ENCODE measurements around the gene CHST8. TPM values are rescaled to one million over a fixed set of nuclear protein-coding genes. Genes with fewer than 3 reads are reported as not detected.

Gene CHST8
- total RNA-seq, 1 donor = 0.84 TPM

DNA sequence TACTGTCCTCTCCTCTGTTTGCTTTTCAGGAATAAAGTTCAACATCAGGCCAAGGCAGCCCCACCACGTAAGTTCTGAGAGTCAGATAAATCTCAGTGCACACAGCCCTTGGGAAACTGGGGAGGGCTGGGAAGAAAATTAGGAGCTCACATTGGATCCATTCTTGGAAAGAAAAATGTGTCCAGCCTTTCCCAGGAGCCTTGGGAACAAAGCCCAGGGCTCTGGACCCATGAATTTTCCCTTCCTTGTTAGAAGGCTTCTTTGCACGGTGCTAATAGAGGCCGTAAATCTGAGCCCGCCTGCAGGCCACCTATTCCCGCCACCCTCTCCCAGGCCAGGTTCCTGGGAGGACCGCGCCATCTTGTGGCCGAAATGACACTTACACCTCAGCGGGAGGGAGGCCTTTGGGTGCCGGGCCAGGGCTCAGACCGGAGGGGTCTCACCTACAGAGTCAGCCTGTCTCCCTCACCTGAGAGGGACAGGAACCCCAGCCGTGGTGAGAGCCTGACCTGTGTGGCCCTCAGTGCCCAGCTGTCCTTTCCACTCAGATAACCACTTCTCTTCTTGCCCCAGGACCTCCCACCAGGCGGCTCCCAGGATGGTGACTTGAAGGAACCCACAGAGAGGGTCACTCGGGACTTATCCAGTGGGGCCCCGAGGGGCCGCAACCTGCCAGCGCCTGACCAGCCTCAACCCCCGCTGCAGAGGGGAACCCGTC is 149.8 kb downstream of the CHST8 start:
- no peaks in the 10 kb centered on the region for H3K4me1 ChIP-seq (ENCODE audit: insufficient read depth, low read length)
- no peak overlapping the region for H3K4me3 ChIP-seq (ENCODE audit: low read length)
- no peaks in the 10 kb centered on the region for H3K27me3 ChIP-seq (ENCODE audit: insufficient read depth, low read length)
- H3K9me3 ChIP-seq (ENCODE audit: low read depth, low read length) = no peaks in the 10 kb centered on the region

DNA sequence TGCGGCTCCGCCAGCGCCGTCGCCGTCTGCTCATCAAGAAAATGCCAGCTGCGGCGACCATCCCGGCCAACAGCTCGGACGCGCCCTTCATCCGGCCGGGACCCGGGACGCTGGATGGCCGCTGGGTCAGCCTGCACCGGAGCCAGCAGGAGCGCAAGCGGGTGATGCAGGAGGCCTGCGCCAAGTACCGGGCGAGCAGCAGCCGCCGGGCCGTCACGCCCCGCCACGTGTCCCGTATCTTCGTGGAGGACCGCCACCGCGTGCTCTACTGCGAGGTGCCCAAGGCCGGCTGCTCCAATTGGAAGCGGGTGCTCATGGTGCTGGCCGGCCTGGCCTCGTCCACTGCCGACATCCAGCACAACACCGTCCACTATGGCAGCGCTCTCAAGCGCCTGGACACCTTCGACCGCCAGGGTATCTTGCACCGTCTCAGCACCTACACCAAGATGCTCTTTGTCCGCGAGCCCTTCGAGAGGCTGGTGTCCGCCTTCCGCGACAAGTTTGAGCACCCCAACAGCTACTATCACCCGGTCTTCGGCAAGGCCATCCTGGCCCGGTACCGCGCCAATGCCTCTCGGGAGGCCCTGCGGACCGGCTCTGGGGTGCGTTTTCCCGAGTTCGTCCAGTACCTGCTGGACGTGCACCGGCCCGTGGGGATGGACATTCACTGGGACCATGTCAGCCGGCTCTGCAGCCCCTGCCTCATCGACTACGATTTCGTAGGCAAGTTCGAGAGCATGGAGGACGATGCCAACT is 150.5 kb downstream of the CHST8 start:
- Histone ChIP-seq H3K4me3 (ENCODE audit: low read length) (no peak overlapping the region), H3K9me3 (ENCODE audit: low read depth, low read length) (no peaks in the 10 kb centered on the region), H3K4me1 (ENCODE audit: insufficient read depth, low read length) (no peaks in the 10 kb centered on the region), H3K27me3 (ENCODE audit: insufficient read depth, low read length) (no peaks in the 10 kb centered on the region)

DNA sequence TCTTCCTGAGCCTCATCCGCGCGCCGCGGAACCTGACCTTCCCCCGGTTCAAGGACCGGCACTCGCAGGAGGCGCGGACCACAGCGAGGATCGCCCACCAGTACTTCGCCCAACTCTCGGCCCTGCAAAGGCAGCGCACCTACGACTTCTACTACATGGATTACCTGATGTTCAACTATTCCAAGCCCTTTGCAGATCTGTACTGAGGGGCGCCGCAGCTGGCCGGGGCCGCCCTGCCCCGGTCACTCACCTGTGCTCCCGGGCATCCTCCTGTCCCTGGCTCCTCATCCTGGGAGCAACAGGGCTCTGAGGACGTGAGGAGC is 151.1 kb downstream of the CHST8 start:
- Histone ChIP-seq H3K9me3 (ENCODE audit: low read depth, low read length) (no peaks in the 10 kb centered on the region), H3K27me3 (ENCODE audit: insufficient read depth, low read length) (no peaks in the 10 kb centered on the region), H3K4me3 (ENCODE audit: low read length) (no peak overlapping the region), H3K4me1 (ENCODE audit: insufficient read depth, low read length) (no peaks in the 10 kb centered on the region)

DNA sequence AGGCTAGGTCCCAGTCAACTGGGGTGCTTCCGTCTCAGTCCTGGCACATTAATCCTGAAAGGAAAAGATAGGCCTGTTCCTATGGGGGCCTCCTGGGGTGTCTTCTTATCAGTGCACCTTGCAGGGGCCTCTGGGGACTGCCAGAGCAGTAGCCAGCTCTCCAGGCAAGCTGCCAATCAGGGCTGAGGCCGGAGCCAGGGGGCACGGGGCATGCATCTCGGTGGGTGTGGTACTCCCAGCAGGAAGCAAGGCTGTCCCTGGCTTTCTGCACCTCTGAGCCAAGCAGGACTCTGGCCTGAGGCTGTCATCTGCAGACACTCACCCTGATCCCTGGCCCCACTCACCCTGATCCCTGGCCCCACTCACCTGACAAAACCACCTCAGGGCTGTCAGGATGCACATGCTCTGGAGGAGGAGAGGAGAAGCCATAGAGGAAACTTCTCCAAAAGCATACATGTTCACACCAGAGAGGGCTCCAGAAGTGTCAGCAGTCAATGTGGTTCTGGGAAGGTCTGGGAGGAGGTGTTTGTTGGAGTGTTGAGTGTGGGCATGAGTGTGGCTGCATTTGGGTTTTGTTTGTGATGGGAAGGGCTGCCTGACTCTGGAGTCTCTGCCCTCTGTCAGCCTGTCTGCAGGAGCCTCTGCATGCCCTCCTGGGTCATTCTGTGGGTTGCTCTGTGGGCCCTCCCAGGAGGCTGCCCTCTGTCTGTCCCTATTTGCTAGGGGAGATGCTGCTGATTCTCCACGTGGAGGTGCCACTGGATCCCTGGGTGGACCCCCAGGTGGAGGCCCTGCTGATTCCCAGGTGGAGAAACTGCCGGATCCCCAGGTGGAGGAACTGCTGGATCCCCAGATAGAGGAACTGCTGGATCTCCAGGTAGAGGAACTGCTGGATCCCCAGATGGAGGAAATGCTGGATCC is 152.2 kb downstream of the CHST8 start:
- Histone ChIP-seq H3K27me3 (ENCODE audit: insufficient read depth, low read length) (peaks cover 3% of the 10 kb centered on the region), H3K4me1 (ENCODE audit: insufficient read depth, low read length) (no peaks in the 10 kb centered on the region), H3K4me3 (ENCODE audit: low read length) (no peak overlapping the region), H3K9me3 (ENCODE audit: low read depth, low read length) (no peaks in the 10 kb centered on the region)

DNA sequence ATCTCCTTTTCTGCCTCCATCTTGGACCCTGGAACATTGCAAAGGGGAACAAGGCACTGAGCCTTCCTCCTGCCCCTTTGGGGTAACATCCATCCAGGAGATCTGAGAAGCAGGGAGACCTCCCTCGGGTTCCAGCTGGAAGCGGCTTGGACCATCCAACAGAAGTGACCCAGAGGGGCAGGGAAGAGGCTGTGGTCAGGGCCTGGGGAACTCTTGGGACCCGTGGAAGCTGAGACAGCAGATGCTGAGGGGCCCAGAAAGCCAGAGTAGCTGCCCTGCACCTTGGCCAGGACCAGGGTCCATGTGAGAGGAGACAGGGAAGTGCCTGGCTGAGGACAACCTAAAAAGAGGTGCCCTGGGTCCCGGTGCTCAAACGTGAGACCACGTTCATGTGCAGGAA is 153.0 kb downstream of the CHST8 start:
- H3K4me1 ChIP-seq (ENCODE audit: insufficient read depth, low read length) = no peaks in the 10 kb centered on the region
- H3K4me3 ChIP-seq (ENCODE audit: low read length) = no peak overlapping the region
- H3K27me3 ChIP-seq (ENCODE audit: insufficient read depth, low read length) = peaks cover 3% of the 10 kb centered on the region
- no peaks in the 10 kb centered on the region for H3K9me3 ChIP-seq (ENCODE audit: low read depth, low read length)

DNA sequence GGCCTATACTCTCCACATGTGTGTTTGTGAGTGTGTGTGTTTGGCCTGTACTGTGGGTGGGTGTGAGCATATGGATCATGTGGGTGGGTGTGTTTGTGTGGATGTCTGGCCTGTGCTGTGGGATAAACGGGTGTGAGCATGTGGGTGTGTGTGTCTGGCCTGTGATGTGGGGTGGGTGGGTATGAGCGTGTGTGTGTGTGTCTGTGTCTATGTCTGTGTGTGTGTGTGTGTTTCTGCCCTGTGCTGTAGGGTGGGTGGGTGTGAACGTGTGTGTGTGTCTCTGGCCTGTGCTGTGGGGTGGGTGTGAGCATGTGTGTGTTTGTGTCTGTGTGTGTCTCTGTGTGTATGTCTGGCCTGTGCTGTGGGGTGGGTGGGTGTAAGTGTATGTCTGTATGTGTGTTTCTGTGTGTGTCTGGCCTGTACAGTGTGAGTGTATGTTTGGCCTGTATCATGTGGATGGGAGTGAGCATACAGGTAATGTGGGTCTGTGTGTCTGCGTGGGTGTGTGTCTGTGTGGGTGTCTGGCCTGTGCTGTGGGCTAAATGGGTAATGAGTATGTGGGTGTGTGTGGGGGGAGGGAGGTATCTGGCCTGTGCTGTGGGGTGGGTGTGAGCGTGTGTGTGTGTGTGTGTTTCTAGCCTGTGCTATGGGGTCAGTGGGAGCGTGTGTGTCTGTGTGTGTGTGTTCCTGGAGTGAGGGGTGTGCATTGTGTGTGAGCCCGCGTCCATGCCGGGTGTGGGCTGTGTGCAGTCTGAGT is 154.2 kb downstream of the CHST8 start:
- peaks cover 3% of the 10 kb centered on the region for H3K27me3 ChIP-seq (ENCODE audit: insufficient read depth, low read length)
- no peaks in the 10 kb centered on the region for H3K9me3 ChIP-seq (ENCODE audit: low read depth, low read length)
- H3K4me3 ChIP-seq (ENCODE audit: low read length) = no peak overlapping the region
- no peaks in the 10 kb centered on the region for H3K4me1 ChIP-seq (ENCODE audit: insufficient read depth, low read length)

DNA sequence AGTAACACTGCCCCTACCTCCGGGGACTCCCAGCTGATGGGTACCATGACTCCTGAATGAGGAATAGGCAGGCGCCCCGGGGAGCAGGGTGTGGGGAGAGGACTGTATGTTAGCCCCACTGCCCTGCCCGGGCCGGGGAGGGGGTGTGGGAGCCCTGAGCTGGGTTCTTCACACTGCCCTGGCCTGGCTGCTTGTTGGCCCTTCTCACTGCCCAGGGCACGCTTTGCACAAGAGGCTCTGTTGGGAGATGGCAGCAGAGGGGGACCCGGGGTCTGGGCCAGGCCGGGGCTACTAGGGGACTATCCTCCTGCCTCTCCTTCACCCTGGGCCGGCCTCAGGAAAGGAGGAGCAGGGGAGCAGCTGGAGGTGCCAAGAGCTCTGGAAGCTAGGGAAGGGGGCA is 155.6 kb downstream of the CHST8 start:
- Histone ChIP-seq H3K4me3 (ENCODE audit: low read length) (no peak overlapping the region), H3K4me1 (ENCODE audit: insufficient read depth, low read length) (no peaks in the 10 kb centered on the region), H3K9me3 (ENCODE audit: low read depth, low read length) (no peaks in the 10 kb centered on the region), H3K27me3 (ENCODE audit: insufficient read depth, low read length) (peaks cover 3% of the 10 kb centered on the region)

DNA sequence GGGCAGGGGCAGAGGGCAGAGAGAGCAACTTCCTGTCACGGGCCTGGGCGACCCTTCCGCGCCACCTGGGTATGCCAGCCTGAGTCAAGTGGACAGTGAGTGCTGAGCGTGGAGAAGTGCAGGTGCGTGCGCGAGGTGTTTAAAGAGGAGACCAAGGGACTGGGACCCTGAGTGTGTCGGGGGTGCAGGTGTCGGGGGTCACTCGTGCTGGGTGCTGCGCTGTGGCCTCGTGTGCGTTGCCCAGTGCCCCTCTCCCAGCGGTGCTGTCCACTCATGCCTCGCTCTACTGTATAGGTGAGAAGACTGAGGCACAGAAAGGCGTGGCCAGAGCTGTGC is 156.0 kb downstream of the CHST8 start:
- Histone ChIP-seq H3K4me1 (ENCODE audit: insufficient read depth, low read length) (no peaks in the 10 kb centered on the region), H3K9me3 (ENCODE audit: low read depth, low read length) (no peaks in the 10 kb centered on the region), H3K4me3 (ENCODE audit: low read length) (no peak overlapping the region), H3K27me3 (ENCODE audit: insufficient read depth, low read length) (peaks cover 3% of the 10 kb centered on the region)

DNA sequence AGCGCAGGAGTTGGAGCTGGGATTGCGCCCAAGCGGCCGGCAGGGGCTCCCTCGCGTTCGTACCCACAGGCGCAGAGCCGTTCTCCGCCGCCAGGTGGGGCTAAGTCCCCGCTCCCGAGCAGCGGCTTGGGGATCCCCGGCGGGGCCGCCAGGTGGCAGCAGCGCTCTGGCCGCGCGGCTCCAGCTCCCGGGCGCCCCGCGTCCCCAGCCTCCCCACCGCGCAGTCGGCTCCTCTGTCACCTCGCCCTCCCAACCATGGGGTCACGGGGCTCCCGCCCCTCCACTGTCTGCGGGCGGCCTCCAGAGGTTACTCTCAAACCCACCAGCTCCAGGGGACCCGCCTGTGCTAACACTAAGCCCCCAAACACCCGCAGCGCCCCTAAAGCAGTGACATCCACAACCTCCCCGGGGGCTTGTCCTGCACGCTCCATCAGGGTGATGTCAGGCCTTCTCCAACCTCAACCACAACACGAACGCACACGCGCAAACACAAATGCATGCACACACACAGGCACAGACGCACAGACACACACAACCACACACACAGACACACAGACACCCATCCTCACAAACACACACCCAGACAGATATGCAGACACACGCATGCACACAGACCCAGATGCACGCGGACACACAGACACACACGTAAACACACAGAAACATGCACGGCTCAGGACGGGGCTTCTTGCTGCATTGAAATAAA is 156.5 kb downstream of the CHST8 start:
- peaks cover 3% of the 10 kb centered on the region for H3K27me3 ChIP-seq (ENCODE audit: insufficient read depth, low read length)
- H3K4me1 ChIP-seq (ENCODE audit: insufficient read depth, low read length) = no peaks in the 10 kb centered on the region
- no peaks in the 10 kb centered on the region for H3K9me3 ChIP-seq (ENCODE audit: low read depth, low read length)
- no peak overlapping the region for H3K4me3 ChIP-seq (ENCODE audit: low read length)

DNA sequence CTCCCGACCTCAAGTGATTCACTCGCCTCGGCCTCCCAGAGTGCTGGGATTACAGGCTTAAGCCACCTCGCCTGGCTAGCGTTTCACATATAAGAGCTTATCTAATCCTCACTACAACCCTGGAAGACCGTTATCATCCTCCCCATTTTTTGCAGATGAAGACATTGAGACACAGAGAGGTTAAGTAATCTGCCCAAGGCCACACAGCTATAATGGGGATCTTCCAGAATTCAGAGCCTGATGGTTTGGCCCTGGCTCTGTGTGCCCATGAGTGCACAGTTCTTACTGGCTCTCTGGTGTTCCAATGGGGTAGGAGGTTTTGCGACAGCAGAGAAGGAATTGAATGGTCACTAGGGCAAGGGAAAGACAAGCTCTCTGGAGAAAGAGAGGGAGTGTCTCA is 158.1 kb downstream of the CHST8 start:
- Histone ChIP-seq H3K4me3 (ENCODE audit: low read length) (no peak overlapping the region), H3K9me3 (ENCODE audit: low read depth, low read length) (no peaks in the 10 kb centered on the region), H3K4me1 (ENCODE audit: insufficient read depth, low read length) (no peaks in the 10 kb centered on the region), H3K27me3 (ENCODE audit: insufficient read depth, low read length) (peaks cover 3% of the 10 kb centered on the region)

DNA sequence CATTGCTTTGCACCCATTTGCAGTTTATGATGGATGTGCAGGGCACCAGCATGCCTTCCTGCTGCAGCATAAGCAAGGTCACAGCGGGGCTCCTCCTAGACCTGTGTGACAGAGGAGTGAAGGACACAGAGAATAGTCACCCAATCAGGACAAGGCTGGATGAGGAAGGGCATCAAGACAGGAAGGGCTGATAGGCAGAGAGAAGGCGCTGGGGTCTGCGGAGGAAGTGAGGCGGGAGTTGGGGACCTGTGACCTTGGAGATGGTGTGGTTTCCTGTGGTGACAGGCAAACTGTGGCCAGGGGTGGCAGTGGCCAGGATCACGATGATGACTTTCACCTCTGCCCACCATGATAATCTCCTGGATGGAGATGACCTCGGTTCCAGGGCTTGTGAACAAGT is 158.5 kb downstream of the CHST8 start:
- H3K4me1 ChIP-seq (ENCODE audit: insufficient read depth, low read length) = no peaks in the 10 kb centered on the region
- H3K4me3 ChIP-seq (ENCODE audit: low read length) = no peak overlapping the region
- peaks cover 3% of the 10 kb centered on the region for H3K27me3 ChIP-seq (ENCODE audit: insufficient read depth, low read length)
- no peaks in the 10 kb centered on the region for H3K9me3 ChIP-seq (ENCODE audit: low read depth, low read length)

DNA sequence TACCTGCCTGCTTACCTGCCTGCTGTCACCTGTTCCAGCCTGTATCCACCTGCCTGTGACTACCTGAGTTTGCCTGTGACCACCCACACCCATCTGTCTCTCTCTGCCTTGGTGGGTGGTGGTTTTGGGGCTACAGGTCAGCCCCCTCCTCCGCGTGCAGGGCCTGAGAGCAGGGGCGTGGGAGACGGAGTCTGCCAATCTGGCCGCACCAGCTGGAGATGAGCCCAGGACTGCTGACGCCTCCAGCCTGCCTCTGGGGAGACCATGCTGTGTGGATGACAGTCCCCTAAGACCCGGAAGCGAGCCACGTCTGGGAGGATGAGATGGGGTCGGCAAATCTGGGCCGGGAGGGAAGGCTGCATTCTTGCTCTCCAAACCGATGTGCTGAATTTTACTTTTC is 159.0 kb downstream of the CHST8 start:
- no peaks in the 10 kb centered on the region for H3K4me1 ChIP-seq (ENCODE audit: insufficient read depth, low read length)
- H3K9me3 ChIP-seq (ENCODE audit: low read depth, low read length) = no peaks in the 10 kb centered on the region
- H3K4me3 ChIP-seq (ENCODE audit: low read length) = no peak overlapping the region
- peaks cover 3% of the 10 kb centered on the region for H3K27me3 ChIP-seq (ENCODE audit: insufficient read depth, low read length)

DNA sequence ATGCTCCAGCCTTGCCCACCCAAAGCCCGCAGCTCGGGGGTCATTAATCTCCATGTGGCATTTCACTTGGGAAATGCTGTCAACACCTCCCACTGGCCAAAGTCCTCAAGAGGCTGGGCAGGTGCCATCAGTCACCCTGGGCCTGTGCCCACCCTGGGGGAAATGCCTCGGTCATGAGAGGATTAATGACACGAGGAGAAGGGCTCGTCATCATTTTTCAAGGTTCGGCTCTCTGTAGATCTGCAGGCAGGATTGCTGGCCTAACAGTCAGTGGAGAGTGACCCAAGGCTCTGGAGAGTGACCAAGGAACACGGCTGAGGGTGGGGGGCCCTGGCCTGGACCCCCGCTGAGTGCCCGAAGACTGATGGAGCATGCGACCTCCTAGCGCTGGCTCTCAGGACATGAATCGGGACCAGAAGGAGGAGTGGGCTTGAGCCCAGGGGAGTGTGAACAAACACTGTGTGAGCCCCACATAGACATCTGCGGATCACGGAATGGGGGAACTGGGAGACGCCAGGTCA is 159.7 kb downstream of the CHST8 start:
- Histone ChIP-seq H3K4me3 (ENCODE audit: low read length) (no peak overlapping the region), H3K27me3 (ENCODE audit: insufficient read depth, low read length) (peaks cover 3% of the 10 kb centered on the region), H3K4me1 (ENCODE audit: insufficient read depth, low read length) (no peaks in the 10 kb centered on the region), H3K9me3 (ENCODE audit: low read depth, low read length) (no peaks in the 10 kb centered on the region)

DNA sequence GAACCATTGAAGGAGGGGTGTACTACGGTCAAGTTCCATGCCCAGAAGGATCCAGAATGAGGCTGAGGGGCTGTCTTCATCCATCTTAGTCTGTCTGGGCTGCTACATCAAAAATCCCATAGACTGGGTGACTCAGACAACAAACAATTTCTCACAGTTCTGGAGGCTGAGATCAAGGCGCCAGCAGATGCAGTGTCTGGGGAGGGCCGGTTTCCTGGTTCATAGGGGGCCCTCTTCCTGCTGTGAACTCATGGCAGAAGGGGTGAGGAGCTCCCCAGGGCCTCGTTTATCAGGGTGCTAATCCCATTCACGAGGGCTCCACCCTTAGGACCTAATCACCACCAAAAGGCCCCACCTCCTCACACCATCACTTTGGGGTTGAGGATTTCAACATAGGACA is 160.2 kb downstream of the CHST8 start:
- H3K4me1 ChIP-seq (ENCODE audit: insufficient read depth, low read length) = no peaks in the 10 kb centered on the region
- peaks cover 3% of the 10 kb centered on the region for H3K27me3 ChIP-seq (ENCODE audit: insufficient read depth, low read length)
- no peaks in the 10 kb centered on the region for H3K9me3 ChIP-seq (ENCODE audit: low read depth, low read length)
- H3K4me3 ChIP-seq (ENCODE audit: low read length) = no peak overlapping the region

Measured in mononuclear cell (primary cell).